Measurements from ENCODE around the gene AAK1.

DNA sequence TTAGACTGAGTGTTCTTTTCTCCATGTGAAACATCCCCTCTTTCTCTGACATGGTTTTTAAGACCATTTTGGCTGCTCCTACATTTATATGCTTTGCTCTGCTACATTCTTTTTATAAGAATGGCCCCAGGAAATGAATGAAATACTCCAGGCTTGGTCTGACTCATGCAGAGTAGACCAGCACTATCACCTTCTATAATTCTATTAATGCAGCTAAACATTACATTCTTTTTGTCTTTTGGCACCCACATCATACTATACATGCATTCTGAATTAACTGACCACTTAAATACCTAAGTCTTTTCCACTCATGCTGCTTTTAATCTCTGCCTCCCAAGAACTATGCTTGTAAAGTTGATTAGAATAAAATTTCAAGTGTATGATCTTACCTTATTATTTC lies 94.1 kb downstream of the AAK1 start:
- TF ChIP-seq, protein P1, sequence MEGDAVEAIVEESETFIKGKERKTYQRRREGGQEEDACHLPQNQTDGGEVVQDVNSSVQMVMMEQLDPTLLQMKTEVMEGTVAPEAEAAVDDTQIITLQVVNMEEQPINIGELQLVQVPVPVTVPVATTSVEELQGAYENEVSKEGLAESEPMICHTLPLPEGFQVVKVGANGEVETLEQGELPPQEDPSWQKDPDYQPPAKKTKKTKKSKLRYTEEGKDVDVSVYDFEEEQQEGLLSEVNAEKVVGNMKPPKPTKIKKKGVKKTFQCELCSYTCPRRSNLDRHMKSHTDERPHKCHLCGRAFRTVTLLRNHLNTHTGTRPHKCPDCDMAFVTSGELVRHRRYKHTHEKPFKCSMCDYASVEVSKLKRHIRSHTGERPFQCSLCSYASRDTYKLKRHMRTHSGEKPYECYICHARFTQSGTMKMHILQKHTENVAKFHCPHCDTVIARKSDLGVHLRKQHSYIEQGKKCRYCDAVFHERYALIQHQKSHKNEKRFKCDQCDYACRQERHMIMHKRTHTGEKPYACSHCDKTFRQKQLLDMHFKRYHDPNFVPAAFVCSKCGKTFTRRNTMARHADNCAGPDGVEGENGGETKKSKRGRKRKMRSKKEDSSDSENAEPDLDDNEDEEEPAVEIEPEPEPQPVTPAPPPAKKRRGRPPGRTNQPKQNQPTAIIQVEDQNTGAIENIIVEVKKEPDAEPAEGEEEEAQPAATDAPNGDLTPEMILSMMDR (IDR thresholded peaks at IDR 0.05) = no peak
- TF ChIP-seq POLR2A (IDR thresholded peaks at IDR 0.05) = no peak

Data from adrenal gland (tissue), 5 donors.